Progenitor cell of endocrine pancreas (in vitro differentiated cells): ENCODE measurements around the gene PRKCE. TPM values are rescaled to one million over a fixed set of nuclear protein-coding genes. Genes with fewer than 3 reads are reported as not detected.
"Not testable (repeated sequence)": the region's sequence is repeated elsewhere in the genome, so short reads cannot be mapped to it uniquely, and the experiment has no call there.

Experiments used
- DNase-seq: peaks from one replicate; pipeline ENCODE4 v3.0.0; 2021; ENCODE audit warnings: low spot score; ENCODE audit not compliant: unreplicated experiment
- H3K27ac Mint-ChIP-seq: 2 replicates; pipeline ENCODE4 v1.8.0; 2021; ENCODE audit warnings: mild to moderate bottlenecking, moderate library complexity, mixed read lengths
- H3K27me3 Mint-ChIP-seq: 2 replicates; pipeline ENCODE4 v1.8.0; 2021; ENCODE audit warnings: mixed read lengths
- H3K36me3 Mint-ChIP-seq: 2 replicates; pipeline ENCODE4 v1.8.0; 2022; ENCODE audit warnings: mixed read lengths; ENCODE audit not compliant: insufficient read depth
- H3K4me1 Mint-ChIP-seq: 2 replicates; pipeline ENCODE4 v1.8.0; 2021; ENCODE audit warnings: low read depth, mixed read lengths
- H3K4me3 Mint-ChIP-seq: 2 replicates; pipeline ENCODE4 v1.8.0; 2021; ENCODE audit warnings: low read depth, mild to moderate bottlenecking, moderate library complexity, mixed read lengths
- H3K9me3 Mint-ChIP-seq: 2 replicates; pipeline ENCODE4 v1.8.0; 2021; ENCODE audit warnings: low read depth, mixed read lengths
- total RNA-seq: library from RNA; stranded (reverse); gene quantifications from 2 replicates; pipeline ENCODE4 v1.2.1, GENCODE V29; 2021
- TF ChIP-seq, protein P1 (sequence below): fragments of 200-600 bp; sonication (generic); IDR thresholded peaks from one replicate; pipeline ENCODE4 v1.5.0; 2021; ENCODE audit warnings: antibody characterized with exemption, mild to moderate bottlenecking; ENCODE audit not compliant: unreplicated experiment

The PRKCE gene
- total RNA-seq, 1 donor from 2014 or later = 4.2 TPM

DNA sequence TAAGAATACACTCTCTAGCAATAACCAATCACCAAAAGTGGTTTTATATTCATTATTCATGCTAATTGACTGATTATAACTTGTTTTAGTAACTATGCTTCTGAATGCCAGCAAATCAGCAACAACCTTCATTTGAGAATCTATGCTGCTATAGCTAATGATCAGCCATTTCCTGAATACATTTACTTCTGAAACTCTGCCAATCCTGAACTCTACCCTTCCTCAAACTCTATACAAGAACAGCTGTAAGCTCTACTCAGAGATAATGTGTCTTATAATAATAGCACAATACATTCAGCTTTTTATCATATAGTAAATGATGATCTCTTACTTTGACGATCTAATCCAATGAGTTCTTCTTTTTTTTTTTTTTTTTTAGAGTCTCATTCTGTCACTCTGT is 560.0 kb downstream of the PRKCE start:
- peaks cover 2% of the 10 kb centered on the region for H3K36me3 Mint-ChIP-seq
- DNase-seq = no peak
- H3K4me1 Mint-ChIP-seq = no peaks in the 10 kb centered on the region
- H3K9me3 Mint-ChIP-seq = peaks cover 47% of the 10 kb centered on the region
- TF ChIP-seq, protein P1, sequence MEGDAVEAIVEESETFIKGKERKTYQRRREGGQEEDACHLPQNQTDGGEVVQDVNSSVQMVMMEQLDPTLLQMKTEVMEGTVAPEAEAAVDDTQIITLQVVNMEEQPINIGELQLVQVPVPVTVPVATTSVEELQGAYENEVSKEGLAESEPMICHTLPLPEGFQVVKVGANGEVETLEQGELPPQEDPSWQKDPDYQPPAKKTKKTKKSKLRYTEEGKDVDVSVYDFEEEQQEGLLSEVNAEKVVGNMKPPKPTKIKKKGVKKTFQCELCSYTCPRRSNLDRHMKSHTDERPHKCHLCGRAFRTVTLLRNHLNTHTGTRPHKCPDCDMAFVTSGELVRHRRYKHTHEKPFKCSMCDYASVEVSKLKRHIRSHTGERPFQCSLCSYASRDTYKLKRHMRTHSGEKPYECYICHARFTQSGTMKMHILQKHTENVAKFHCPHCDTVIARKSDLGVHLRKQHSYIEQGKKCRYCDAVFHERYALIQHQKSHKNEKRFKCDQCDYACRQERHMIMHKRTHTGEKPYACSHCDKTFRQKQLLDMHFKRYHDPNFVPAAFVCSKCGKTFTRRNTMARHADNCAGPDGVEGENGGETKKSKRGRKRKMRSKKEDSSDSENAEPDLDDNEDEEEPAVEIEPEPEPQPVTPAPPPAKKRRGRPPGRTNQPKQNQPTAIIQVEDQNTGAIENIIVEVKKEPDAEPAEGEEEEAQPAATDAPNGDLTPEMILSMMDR = no peak
- H3K4me3 Mint-ChIP-seq = no peak overlapping the region
- H3K27me3 Mint-ChIP-seq = no peaks in the 10 kb centered on the region
- no peak overlapping the region for H3K27ac Mint-ChIP-seq

DNA sequence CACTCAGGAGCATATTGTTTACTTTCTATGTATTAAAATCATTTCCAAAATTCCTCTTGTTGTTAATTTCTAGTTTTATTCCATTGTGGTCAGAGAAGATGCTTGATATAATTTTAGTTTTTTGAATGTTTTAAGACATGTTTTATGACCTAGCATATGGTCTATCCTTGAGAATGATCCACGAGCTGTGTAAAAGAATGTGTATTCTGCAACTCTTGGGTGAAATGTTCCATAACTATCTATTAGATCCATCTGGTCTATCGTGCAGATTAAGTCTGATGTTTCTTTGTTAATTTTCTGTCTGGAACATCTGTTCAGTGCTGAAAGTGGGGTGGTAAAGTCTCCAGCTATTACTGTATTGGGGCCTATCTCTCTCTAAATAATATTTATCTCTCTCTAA is 562.4 kb downstream of the PRKCE start:
- TF ChIP-seq, protein P1 = no peak
- peaks cover 47% of the 10 kb centered on the region for H3K9me3 Mint-ChIP-seq
- no peak for DNase-seq
- H3K27me3 Mint-ChIP-seq = no peaks in the 10 kb centered on the region
- H3K27ac Mint-ChIP-seq = no peak overlapping the region
- H3K4me1 Mint-ChIP-seq = no peaks in the 10 kb centered on the region
- H3K36me3 Mint-ChIP-seq = peaks cover 3% of the 10 kb centered on the region
- H3K4me3 Mint-ChIP-seq = no peak overlapping the region

DNA sequence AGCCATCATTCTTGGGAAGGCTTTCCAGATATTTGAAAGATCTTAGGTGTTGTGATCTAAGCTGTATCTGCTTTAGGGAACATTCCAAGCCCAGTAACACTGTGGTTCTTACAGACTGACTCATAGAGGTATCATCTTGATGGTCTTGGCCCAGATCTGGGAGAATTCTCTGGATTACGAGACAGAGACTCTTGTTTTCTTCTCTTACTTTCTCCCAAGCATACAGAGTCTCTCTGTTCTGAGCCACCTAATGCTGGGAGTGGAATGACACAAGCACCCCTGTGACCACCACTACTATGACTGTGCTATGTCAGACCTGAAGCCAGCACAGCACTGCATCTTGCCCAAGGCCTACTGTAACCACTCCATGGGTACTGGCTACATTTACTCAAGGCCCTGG is 564.7 kb downstream of the PRKCE start:
- Mint-ChIP-seq H3K4me3 (no peak overlapping the region), H3K27ac (no peak overlapping the region), H3K36me3 (peaks cover 3% of the 10 kb centered on the region), H3K27me3 (no peaks in the 10 kb centered on the region), H3K9me3 (peaks cover 33% of the 10 kb centered on the region), H3K4me1 (no peaks in the 10 kb centered on the region)
- DNase-seq = no peak
- TF ChIP-seq, protein P1 = no peak

DNA sequence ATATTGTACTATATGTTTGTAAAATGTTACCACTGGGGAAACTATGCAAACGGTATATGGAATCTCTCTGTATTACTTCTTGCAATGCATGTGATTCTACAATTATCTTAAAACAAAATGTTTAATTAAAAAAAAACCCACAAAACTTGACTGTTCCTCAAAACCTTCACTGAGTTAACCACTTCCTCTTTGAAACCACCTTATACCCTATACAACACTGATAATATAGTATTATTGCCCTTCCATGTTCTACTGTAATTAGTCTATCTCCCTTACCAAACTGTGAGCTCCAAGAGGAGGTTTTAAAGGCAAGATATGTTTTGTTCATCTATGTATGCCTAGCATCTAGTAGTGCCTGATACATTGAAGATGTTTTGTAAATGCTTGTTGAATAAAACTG is 572.0 kb downstream of the PRKCE start:
- not testable (repeated sequence) for H3K4me1 Mint-ChIP-seq, H3K27me3 Mint-ChIP-seq, H3K9me3 Mint-ChIP-seq, H3K36me3 Mint-ChIP-seq, H3K27ac Mint-ChIP-seq, DNase-seq, H3K4me3 Mint-ChIP-seq

DNA sequence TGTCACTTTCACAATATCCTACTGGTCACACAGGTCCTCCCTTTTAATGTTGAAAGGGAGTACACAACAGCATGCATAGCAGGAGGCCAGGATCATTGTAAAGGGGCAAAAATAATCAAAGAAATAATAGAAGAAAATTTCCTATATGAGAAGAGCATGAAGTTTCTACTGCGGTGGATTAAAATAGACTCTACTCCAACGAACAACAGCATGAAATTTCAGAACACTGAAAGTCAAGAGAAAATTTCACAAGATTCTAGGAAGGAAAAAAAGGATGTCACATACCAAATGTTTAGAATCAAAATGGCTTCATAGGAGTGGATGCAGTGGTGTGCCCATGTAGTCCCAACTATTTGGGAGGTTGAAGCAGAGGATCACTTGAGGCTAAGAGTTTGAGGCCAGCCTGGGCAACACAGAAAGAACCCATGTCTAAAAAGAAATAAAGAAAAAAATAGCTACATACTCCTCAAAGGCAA is 573.7 kb downstream of the PRKCE start:
- peaks cover 13% of the 10 kb centered on the region for H3K4me1 Mint-ChIP-seq
- no peak overlapping the region for H3K4me3 Mint-ChIP-seq
- DNase-seq = no peak
- peaks cover 4% of the 10 kb centered on the region for H3K9me3 Mint-ChIP-seq
- H3K27ac Mint-ChIP-seq = no peak overlapping the region
- H3K36me3 Mint-ChIP-seq = no peaks in the 10 kb centered on the region
- no peaks in the 10 kb centered on the region for H3K27me3 Mint-ChIP-seq
- TF ChIP-seq, protein P1 = no peak

DNA sequence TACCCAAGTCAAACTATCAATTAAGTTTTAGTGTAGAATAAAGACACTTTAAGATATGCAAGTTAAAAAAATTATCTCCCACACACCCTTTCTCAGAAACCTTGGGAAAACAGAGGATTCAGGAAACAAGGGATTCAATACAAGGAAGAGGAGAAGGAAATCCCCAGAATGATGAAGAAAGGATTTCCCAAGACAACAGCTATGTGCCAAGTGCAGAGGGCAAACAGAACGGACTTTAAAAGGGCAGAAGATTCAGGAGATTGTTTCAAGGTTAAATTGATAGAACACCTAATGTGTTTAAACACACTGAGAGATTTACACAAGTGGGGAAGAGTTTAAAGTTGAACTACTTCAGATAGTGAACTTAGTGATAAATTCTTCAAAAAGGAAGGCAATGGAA is 574.3 kb downstream of the PRKCE start:
- H3K4me3 Mint-ChIP-seq = no peak overlapping the region
- no peaks in the 10 kb centered on the region for H3K36me3 Mint-ChIP-seq
- no peak overlapping the region for H3K27ac Mint-ChIP-seq
- peaks cover 4% of the 10 kb centered on the region for H3K9me3 Mint-ChIP-seq
- TF ChIP-seq, protein P1 = no peak
- H3K4me1 Mint-ChIP-seq = peaks cover 13% of the 10 kb centered on the region
- no peak for DNase-seq
- H3K27me3 Mint-ChIP-seq = no peaks in the 10 kb centered on the region
